Spleen (tissue), 11 donors: ENCODE data around the gene ST3GAL2. TPM values are rescaled to one million over a fixed set of nuclear protein-coding genes. Genes with fewer than 3 reads are reported as not detected.
A peak's percentile ranks its signal among the peaks of the same experiment; 100 is the strongest.

ENCODE experiments used
- DNase-seq: peaks from one replicate; pipeline ENCODE4 v3.0.0-alpha.2; 2020
- H3K27ac ChIP-seq, 8 donors: fragments of 200-600 bp; sonication (generic) in 7 of 8; 1 replicate in 4 of 8; 2 replicates in 4 of 8; pipeline versions ENCODE4 v1.5.0 to v1.8.0; 2016 to 2021; ENCODE audit warnings: inconsistent platforms in 4 of 8, mild to moderate bottlenecking in 4 of 8, moderate library complexity in 1 of 8
- H3K27me3 ChIP-seq, 7 donors: fragments of 200-600 bp; sonication (generic) in 6 of 7; replicated peaks in 1 of 7; 1 replicate in 4 of 7; 2 replicates in 3 of 7; pipeline versions ENCODE4 v1.5.0 to v1.8.0; 2016 to 2021; ENCODE audit warnings: inconsistent platforms in 3 of 7, mild to moderate bottlenecking in 1 of 7
- H3K36me3 ChIP-seq, 6 donors: fragments of 200-600 bp; sonication (generic) in 5 of 6; 1 replicate in 4 of 6; 2 replicates in 2 of 6; pipeline versions ENCODE4 v1.5.0 to v1.8.0; 2016 to 2021; ENCODE audit warnings: inconsistent platforms in 2 of 6
- H3K4me1 ChIP-seq, 6 donors: fragments of 200-600 bp; sonication (generic) in 5 of 6; 1 replicate in 3 of 6; 2 replicates in 3 of 6; pipeline versions ENCODE4 v1.5.0 to v1.8.0; 2016 to 2021; ENCODE audit warnings: inconsistent platforms in 3 of 6
- H3K4me3 ChIP-seq, 8 donors: fragments of 200-600 bp; sonication (generic) in 7 of 8; 1 replicate in 4 of 8; 2 replicates in 4 of 8; pipeline versions ENCODE4 v1.5.0 to v1.8.0; 2016 to 2021; ENCODE audit warnings: inconsistent platforms in 4 of 8, mild to moderate bottlenecking in 4 of 8, moderate library complexity in 2 of 8
- H3K9me3 ChIP-seq, 8 donors: fragments of 200-600 bp; sonication (generic) in 7 of 8; 1 replicate in 4 of 8; 2 replicates in 4 of 8; pipeline versions ENCODE4 v1.5.0 to v1.8.0; 2016 to 2021; ENCODE audit warnings: inconsistent platforms in 4 of 8
- CTCF ChIP-seq, 11 experiments: fragments of 200-600 bp in 7 of 11; fragments of 450-650 bp in 4 of 11; sonication (generic) in 4 of 11; IDR thresholded peaks in 8 of 11; conservative IDR thresholded peaks in 3 of 11; 1 replicate in 7 of 11; 2 replicates in 4 of 11; pipeline versions ENCODE4 v1.4.0 to v1.8.0; 2016 to 2021; ENCODE audit warnings: antibody characterized with exemption in 11 of 11, inconsistent platforms in 4 of 11, mild to moderate bottlenecking in 1 of 11
- POLR2A ChIP-seq, 3 donors: fragments of 450-650 bp; IDR thresholded peaks; one replicate each; pipeline ENCODE4 v1.5.1; 2017; ENCODE audit warnings: antibody characterized with exemption in 3 of 3, mild to moderate bottlenecking in 1 of 3
- POLR2AphosphoS5 ChIP-seq, 3 donors: sonication (generic); formaldehyde crosslinking; IDR thresholded peaks; one replicate each; pipeline ENCODE4 v1.5.1; 2017; ENCODE audit warnings: antibody characterized with exemption in 3 of 3
- WGBS, 5 donors: extraction: QIAGEN DNeasy Blood & Tissue Kit in 3 of 5; methylation state at CpG; one replicate each; pipeline versions ENCODE4 v1.1.5 to v1.1.7; 2013 to 2018; 5-methylcytosine and 5-hydroxymethylcytosine counted together
- intact Hi-C: fragments of 100-400 bp; cut with DNase I; formaldehyde crosslinking; loops from one replicate; pipeline ENCODE4 v1.15.0; 2023; ENCODE audit warnings: low total_unique reads
- polyA plus RNA-seq, 3 donors: library from polyadenylated mRNA; stranded (reverse); fragments of 200-250 nt; gene quantifications; one replicate each; pipeline ENCODE4 v1.2.1, GENCODE V29; 2013
- total RNA-seq, 7 donors: library from RNA; depleted of rRNA in 3 of 7; stranded (reverse); fragments of >200 nt in 3 of 7; fragmentation: NEBNext Ultra II Directional in 4 of 7; extraction: Animal tissue kit (Norgen Biotek cat#: 25700) in 4 of 7; gene quantifications; one replicate each; pipeline versions ENCODE4 v1.1.0 to v1.2.1, GENCODE V29; 2016 to 2021
- donor health status: healthy with polysubstance abuse.
- donor health status: DM: no; HTN: no; CAD: no; lungs with moderate emphysema.
- donor health status: DM: no; HTN: no; CAD: no.
- donor health status: Bipolar disorder and iron deficiency.
- donor health status: healthy.
- donor health status: DM: no; HTN: no; CAD: no.
- donor health status: DM: yes; HTN: yes; CAD: no.

The ST3GAL2 gene
- total and polyA plus RNA-seq, 10 donors, result 5.2 to 66.9 (median 43.7) TPM

GRCh38 chr16:70470141-70470926, 31.4 kb upstream of the ST3GAL2 start:
- no peak overlapping the region for H3K27ac ChIP-seq
- no peak for DNase-seq
- TF ChIP-seq POLR2A (IDR thresholded peaks at IDR 0.05) (no peak), CTCF (IDR thresholded peaks at IDR 0.05 in 8 of 11, conservative IDR thresholded peaks at IDR 0.05 in 3 of 11) (no peak), POLR2AphosphoS5 (IDR thresholded peaks at IDR 0.05) (no peak)
- H3K4me3 ChIP-seq, result no peak overlapping the region
- WGBS, 5 donors, result 94 to 97% (median 95%) methylated on average over 10 of the region's 10 CpGs
- H3K4me1 ChIP-seq, result peaks cover 0 to 5% (median 0%) of the 10 kb centered on the region in 6 donors
- intact Hi-C loops, result no loop called here
- no peaks in the 10 kb centered on the region for H3K9me3 ChIP-seq
- H3K36me3 ChIP-seq, result peaks cover 0 to 87% (median 42%) of the 10 kb centered on the region in 6 donors
- no peaks in the 10 kb centered on the region for H3K27me3 ChIP-seq

GRCh38 chr16:70468776-70469525, 30.1 kb upstream of the ST3GAL2 start:
- Histone ChIP-seq H3K9me3 (no peaks in the 10 kb centered on the region), H3K4me1 (peaks cover 0 to 5% (median 0%) of the 10 kb centered on the region in 6 donors), H3K36me3 (peaks cover 0 to 87% (median 37%) of the 10 kb centered on the region in 6 donors), H3K4me3 (no peak overlapping the region), H3K27ac (no peak overlapping the region), H3K27me3 (no peaks in the 10 kb centered on the region)
- 88 to 95% (median 90%) methylated on average over 7 to 16 of the region's 16 CpGs for WGBS, 5 donors
- no peak for DNase-seq
- TF ChIP-seq CTCF (IDR thresholded peaks at IDR 0.05 in 8 of 11, conservative IDR thresholded peaks at IDR 0.05 in 3 of 11) (no peak), POLR2AphosphoS5 (IDR thresholded peaks at IDR 0.05) (no peak), POLR2A (IDR thresholded peaks at IDR 0.05) (no peak)
- intact Hi-C loops, result no loop called here

GRCh38 chr16:70467608-70468007, 28.7 kb upstream of the ST3GAL2 start:
- Histone ChIP-seq H3K9me3 (no peaks in the 10 kb centered on the region), H3K27ac (no peak overlapping the region), H3K36me3 (peaks cover 0 to 87% (median 38%) of the 10 kb centered on the region in 6 donors), H3K4me1 (peaks cover 0 to 5% (median 0%) of the 10 kb centered on the region in 6 donors), H3K4me3 (no peak overlapping the region), H3K27me3 (no peaks in the 10 kb centered on the region)
- TF ChIP-seq POLR2A (IDR thresholded peaks at IDR 0.05), result no peak
- 89 to 99% (median 97%) methylated on average over 8 of the region's 8 CpGs for WGBS, 5 donors
- no peak for DNase-seq
- intact Hi-C loops, result no loop called here

GRCh38 chr16:70467113-70467512, 28.2 kb upstream of the ST3GAL2 start:
- Histone ChIP-seq H3K36me3 (peaks cover 0 to 82% (median 37%) of the 10 kb centered on the region in 6 donors), H3K9me3 (no peaks in the 10 kb centered on the region)
- TF ChIP-seq POLR2A (IDR thresholded peaks at IDR 0.05) (no peak), CTCF (IDR thresholded peaks at IDR 0.05 in 8 of 11, conservative IDR thresholded peaks at IDR 0.05 in 3 of 11) (peak in 1 of 11 experiments; percentile 10)

More at GRCh38 chr16:70467113-70467512, 28.2 kb upstream of the ST3GAL2 start:
- Histone ChIP-seq H3K4me3 (no peak overlapping the region), H3K27ac (no peak overlapping the region), H3K4me1 (peaks cover 0 to 5% (median 0%) of the 10 kb centered on the region in 6 donors), H3K27me3 (no peaks in the 10 kb centered on the region)
- 91 to 100% (median 94%) methylated on average over 1 to 11 of the region's 11 CpGs for WGBS, 5 donors
- DNase-seq, result no peak
- intact Hi-C loops, result no loop called here
